Effector memory CD4-positive, alpha-beta T cell (primary cell): ENCODE data around the gene IPO11.
"Not testable (repeated sequence)": the region's sequence is repeated elsewhere in the genome, so short reads cannot be mapped to it uniquely, and the experiment has no call there.

Source experiments
- DNase-seq, 3 donors: peaks; one replicate each; pipeline ENCODE4 v3.0.0-alpha.2; 2020
- H3K27ac ChIP-seq: 2 replicates; pipeline ENCODE4 v1.7.0; 2013; ENCODE audit warnings: mild to moderate bottlenecking, low read length, moderate library complexity; ENCODE audit not compliant: insufficient read depth, poor library complexity, severe bottlenecking
- H3K27me3 ChIP-seq: replicated peaks from 2 replicates; pipeline ENCODE4 v1.7.0; 2013; ENCODE audit warnings: mild to moderate bottlenecking, low read length; ENCODE audit not compliant: insufficient read depth, control insufficient read depth, poor library complexity, severe bottlenecking
- H3K36me3 ChIP-seq: 2 replicates; pipeline ENCODE4 v1.7.0; 2013; ENCODE audit warnings: mild to moderate bottlenecking, low read length, moderate library complexity; ENCODE audit not compliant: control insufficient read depth, insufficient read depth
- H3K4me1 ChIP-seq: 2 replicates; pipeline ENCODE4 v1.7.0; 2013; ENCODE audit warnings: low read length, mild to moderate bottlenecking; ENCODE audit not compliant: control insufficient read depth, insufficient read depth, poor library complexity, severe bottlenecking
- H3K4me3 ChIP-seq: 2 replicates; pipeline ENCODE4 v1.7.0; 2013; ENCODE audit warnings: low read length, low read depth, mild to moderate bottlenecking; ENCODE audit not compliant: insufficient read depth, poor library complexity, severe bottlenecking
- H3K9me3 ChIP-seq: 2 replicates; pipeline ENCODE4 v1.7.0; 2013; ENCODE audit warnings: mild to moderate bottlenecking, low read length, moderate library complexity; ENCODE audit not compliant: control insufficient read depth

IPO11 gene

GRCh38 chr5:62647241-62647640, 234.7 kb downstream of the IPO11 start:
- no peaks in the 10 kb centered on the region for H3K9me3 ChIP-seq
- no peaks in the 10 kb centered on the region for H3K4me1 ChIP-seq
- no peaks in the 10 kb centered on the region for H3K36me3 ChIP-seq
- DNase-seq = no peak
- no peaks in the 10 kb centered on the region for H3K27me3 ChIP-seq
- no peak overlapping the region for H3K4me3 ChIP-seq
- no peak overlapping the region for H3K27ac ChIP-seq

- Histone ChIP-seq H3K27me3 (no peaks in the 10 kb centered on the region), H3K27ac (no peak overlapping the region), H3K4me3 (no peak overlapping the region), H3K9me3 (no peaks in the 10 kb centered on the region), H3K36me3 (no peaks in the 10 kb centered on the region), H3K4me1 (no peaks in the 10 kb centered on the region)
- no peak for DNase-seq
Observed at GRCh38 chr5:62649025-62649424, 236.5 kb downstream of the IPO11 start.

- DNase-seq = no peak
- no peaks in the 10 kb centered on the region for H3K27me3 ChIP-seq
- no peaks in the 10 kb centered on the region for H3K36me3 ChIP-seq
- no peak overlapping the region for H3K27ac ChIP-seq
- H3K9me3 ChIP-seq = no peaks in the 10 kb centered on the region
- H3K4me3 ChIP-seq = no peak overlapping the region
- H3K4me1 ChIP-seq = no peaks in the 10 kb centered on the region
Observed at GRCh38 chr5:62649476-62650113, 237.0 kb downstream of the IPO11 start.

- no peak for DNase-seq
- Histone ChIP-seq H3K9me3 (no peaks in the 10 kb centered on the region), H3K4me3 (no peak overlapping the region), H3K4me1 (no peaks in the 10 kb centered on the region), H3K36me3 (no peaks in the 10 kb centered on the region), H3K27ac (no peak overlapping the region), H3K27me3 (no peaks in the 10 kb centered on the region)
Observed at GRCh38 chr5:62650197-62650596, 237.6 kb downstream of the IPO11 start.

GRCh38 chr5:62652225-62652624, 239.7 kb downstream of the IPO11 start:
- Histone ChIP-seq H3K4me3 (no peak overlapping the region), H3K36me3 (no peaks in the 10 kb centered on the region), H3K27ac (no peak overlapping the region), H3K4me1 (no peaks in the 10 kb centered on the region), H3K9me3 (no peaks in the 10 kb centered on the region), H3K27me3 (no peaks in the 10 kb centered on the region)
- DNase-seq = no peak

- H3K9me3 ChIP-seq = no peaks in the 10 kb centered on the region
- no peak overlapping the region for H3K4me3 ChIP-seq
- DNase-seq = no peak
- H3K36me3 ChIP-seq = no peaks in the 10 kb centered on the region
- H3K27ac ChIP-seq = no peak overlapping the region
- H3K4me1 ChIP-seq = no peaks in the 10 kb centered on the region
- H3K27me3 ChIP-seq = no peaks in the 10 kb centered on the region
Observed at GRCh38 chr5:62653001-62653863, 240.7 kb downstream of the IPO11 start.

- Histone ChIP-seq H3K9me3 (no peaks in the 10 kb centered on the region), H3K27me3 (no peaks in the 10 kb centered on the region), H3K36me3 (no peaks in the 10 kb centered on the region), H3K4me3 (no peak overlapping the region), H3K27ac (no peak overlapping the region), H3K4me1 (no peaks in the 10 kb centered on the region)
- no peak for DNase-seq
Observed at GRCh38 chr5:62653864-62654575, 241.5 kb downstream of the IPO11 start.

- H3K4me3 ChIP-seq, DNase-seq, H3K27ac ChIP-seq, H3K4me1 ChIP-seq, H3K9me3 ChIP-seq, H3K27me3 ChIP-seq, H3K36me3 ChIP-seq: not testable (repeated sequence)
Observed at GRCh38 chr5:62657772-62658171, 245.2 kb downstream of the IPO11 start.

- Histone ChIP-seq H3K4me1 (no peaks in the 10 kb centered on the region), H3K36me3 (no peaks in the 10 kb centered on the region), H3K27me3 (no peaks in the 10 kb centered on the region), H3K9me3 (no peaks in the 10 kb centered on the region), H3K27ac (no peak overlapping the region), H3K4me3 (no peak overlapping the region)
- no peak for DNase-seq
Observed at GRCh38 chr5:62661126-62661525, 248.6 kb downstream of the IPO11 start.

- no peak for DNase-seq
- no peak overlapping the region for H3K4me3 ChIP-seq
- H3K9me3 ChIP-seq = no peaks in the 10 kb centered on the region
- no peaks in the 10 kb centered on the region for H3K27me3 ChIP-seq
- no peak overlapping the region for H3K27ac ChIP-seq
- H3K36me3 ChIP-seq = no peaks in the 10 kb centered on the region
- H3K4me1 ChIP-seq = no peaks in the 10 kb centered on the region
Observed at GRCh38 chr5:62662521-62662920, 250.0 kb downstream of the IPO11 start.
